PC-9 (cell line): Measurements from ENCODE around the gene LUZP1.

Experiments used
- CTCF ChIP-seq: fragments of 200-600 bp; sonication (generic); conservative IDR thresholded peaks from 2 replicates; pipeline ENCODE4 v1.6.1; 2017; ENCODE audit warnings: mixed run types, antibody characterized with exemption, mild to moderate bottlenecking, moderate library complexity
- EZH2 ChIP-seq: fragments of 200-600 bp; sonication (generic); IDR thresholded peaks from 2 replicates; pipeline ENCODE4 v1.8.0; 2017; ENCODE audit warnings: antibody characterized with exemption, low read depth

GRCh38 chr1:23110391-23110790, 58.3 kb downstream of the LUZP1 start:
- TF ChIP-seq EZH2 (no peak), CTCF (no peak)
